ENCODE results near the gene GNPDA2. TPM values are rescaled to one million over a fixed set of nuclear protein-coding genes. Genes with fewer than 3 reads are reported as not detected.

GNPDA2 gene
- total and polyA plus RNA-seq, 2 of the 8 experiments (the other 6 are each of a cell fraction or from before 2014, with no cell fraction given): 3.0 to 4.8 TPM

GRCh38 chr4:44652002-44652401 is 74.4 kb downstream of the GNPDA2 start:
- Histone ChIP-seq H3K27me3 (replicated peaks in 1 of 4; ENCODE audit: control insufficient read depth in 3 of 4, extremely low read depth in 1 of 4, insufficient read depth in 3 of 4, low read length in 3 of 4) (no peaks in the 10 kb centered on the region), H3K4me3 (ENCODE audit: extremely low read depth in 1 of 4, insufficient read depth in 2 of 4, low read depth in 3 of 4, low read length in 4 of 4) (no peak overlapping the region), H3K4ac (replicated peaks; ENCODE audit: insufficient read length, low read depth, low read length) (no peak overlapping the region), H3K27ac (ENCODE audit: low read depth, low read length) (no peak overlapping the region), H3K56ac (replicated peaks; ENCODE audit: insufficient read length, low read depth, low read length) (no peak overlapping the region), H2AFZ (ENCODE audit: low read length) (no peak overlapping the region), H4K8ac (ENCODE audit: extremely low read depth, insufficient read depth, low read length) (no peak overlapping the region), H4K20me1 (replicated peaks in 1 of 2; ENCODE audit: control insufficient read depth in 1 of 2, insufficient read depth in 2 of 2, low read length in 2 of 2) (no peaks in the 10 kb centered on the region), H4K91ac (replicated peaks; ENCODE audit: insufficient read length, low read length) (no peak overlapping the region), H2BK5ac (ENCODE audit: low read depth, low read length) (no peak overlapping the region), H3K9ac (replicated peaks in 1 of 4; ENCODE audit: extremely low read depth in 1 of 4, low read depth in 3 of 4, low read length in 3 of 4) (no peak overlapping the region), H3K79me2 (ENCODE audit: control insufficient read depth in 1 of 2, insufficient read depth in 2 of 2, low read length in 2 of 2) (no peaks in the 10 kb centered on the region), H2BK120ac (replicated peaks; ENCODE audit: low read depth, low read length) (no peak overlapping the region), H3K23ac (ENCODE audit: insufficient read length) (no peak overlapping the region), H3K18ac (ENCODE audit: extremely low read depth, low read length) (no peak overlapping the region), H3K4me2 (ENCODE audit: insufficient read depth in 1 of 2, low read depth in 2 of 2, low read length in 2 of 2) (no peak overlapping the region), H3K36me3 (ENCODE audit: control insufficient read depth in 2 of 4, insufficient read depth in 4 of 4, low read length in 3 of 4) (no peaks in the 10 kb centered on the region), H2BK12ac (ENCODE audit: low read depth, low read length) (no peak overlapping the region), H2BK20ac (ENCODE audit: low read length) (no peak overlapping the region), H3K14ac (ENCODE audit: insufficient read length) (no peak overlapping the region), H3K9me3 (ENCODE audit: insufficient read depth in 2 of 2, low read depth in 1 of 2, low read length in 1 of 2) (no peaks in the 10 kb centered on the region), H3K4me1 (replicated peaks in 1 of 4; ENCODE audit: control insufficient read depth in 3 of 4, insufficient read depth in 4 of 4, low read length in 3 of 4) (no peaks in the 10 kb centered on the region), H4K5ac (ENCODE audit: insufficient read length, low read depth, low read length) (no peak overlapping the region), H3K23me2 (ENCODE audit: low read depth, low read length) (no peaks in the 10 kb centered on the region), H2BK15ac (ENCODE audit: low read length) (no peak overlapping the region), H3K79me1 (ENCODE audit: low read depth, low read length) (no peaks in the 10 kb centered on the region), H2AK5ac (ENCODE audit: low read depth, low read length) (no peak overlapping the region)
- ChIA-PET POLR2A (ENCODE audit: partially characterized antibody) (no interaction called here), CTCF (ENCODE audit: partially characterized antibody) (interaction anchor here (0.6 to 1.3 kb wide), 2 partner anchors 26 to 51 kb away, joined by 3 read pairs; partner anchors contain the start of gene GUF1)
- 83% methylated on average over 1 of the region's 1 CpG; no CpG with 5 or more reads in 1 of the 2 experiments for WGBS, 2 experiments (ENCODE audit: extremely low coverage in 1 of 2, insufficient coverage in 1 of 2, insufficient read length in 1 of 2, insufficient replicate concordance in 2 of 2, low coverage in 1 of 2, low lambda C conversion rate in 2 of 2, missing lambda C conversion rate in 1 of 2)
- DNase-seq (ENCODE audit: low read depth in 1 of 2, low spot score in 2 of 2) (no peak), FAIRE-seq (no peak)
- no peak for TF ChIP-seq SIX5 (IDR thresholded peaks at IDR 0.05; ENCODE audit: low read depth, low read length)
- TF ChIP-seq NRF1 (IDR thresholded peaks at IDR 0.05; ENCODE audit: low read depth, low read length): no peak
- no peak for TF ChIP-seq CBX8 (IDR thresholded peaks at IDR 0.05; ENCODE audit: borderline replicate concordance, low read depth, low read length)
- TF ChIP-seq CREB1 (IDR thresholded peaks at IDR 0.05): no peak
- TF ChIP-seq KDM1A (IDR thresholded peaks at IDR 0.05; ENCODE audit: borderline replicate concordance, low read length): no peak
